HCT116 (cell line): ENCODE data around the gene PIP4P1. TPM values are rescaled to one million over a fixed set of nuclear protein-coding genes. Genes with fewer than 3 reads are reported as not detected.

Experiments
- ATAC-seq: fragments of 200-7000 bp; cut with Tn5 transposase; 2 replicates; pipeline ENCODE4 v1.9.1; 2020; ENCODE audit warnings: mild to moderate bottlenecking, moderate library complexity
- BruUV-seq: library from RNA; stranded (reverse); fragments of 400-500 nt; replicated peaks from 2 replicates; lab custom pipeline; 2021; lab: Mats Ljungman, UMichigan
- CTCF ChIA-PET: fragments of 300-600 bp; sonication (Branson Sonifier 250); formaldehyde crosslinking; loops from one replicate; lab custom pipeline; 2021; ENCODE audit warnings: antibody characterized with exemption; lab: Charles Lee
- POLR2A ChIA-PET: fragments of 300-600, 350-600 bp; sonication (Branson Sonifier 250); formaldehyde crosslinking; loops from one replicate; lab custom pipeline; 2021; ENCODE audit warnings: antibody characterized with exemption; lab: Charles Lee
- RAD21 ChIA-PET, 2 experiments: fragments of 300-600 bp; sonication (Branson Sonifier 250); formaldehyde crosslinking; loops; one replicate each; lab custom pipeline; 2023; ENCODE audit warnings: low total read pairs in 2 of 2; ENCODE audit not compliant: uncharacterized antibody in 2 of 2, unreplicated experiment in 2 of 2, low non-redundant PET in 1 of 2; lab: Charles Lee
- DNase-seq: peaks from one replicate; pipeline ENCODE4 v3.0.0-alpha.2; 2010; ENCODE audit warnings: low read depth, low spot score
- H2AFZ ChIP-seq: fragments of 200-600 bp; shearing (Covaris generic), sonication (generic); 2 replicates; pipeline ENCODE4 v1.6.1; 2017; ENCODE audit warnings: low read depth, mixed run types, mixed read lengths, antibody characterized with exemption, low read length; ENCODE audit not compliant: poor library complexity, severe bottlenecking
- H3K27ac ChIP-seq: 2 replicates; pipeline ENCODE4 v1.5.1; 2012; ENCODE audit warnings: low read depth, low read length
- H3K27me3 ChIP-seq: fragments of 200-600 bp; sonication (generic); 2 replicates; pipeline ENCODE4 v1.6.1; 2016; ENCODE audit warnings: mixed run types, low read length, mixed read lengths; ENCODE audit not compliant: insufficient read depth
- H3K36me3 ChIP-seq, 2 experiments: fragments of 200-500 bp in 1 of 2; fragments of 200-600 bp in 1 of 2; sonication (Bioruptor generic) in 1 of 2; sonication (generic) in 1 of 2; 2 replicates each; pipeline versions ENCODE4 v1.5.1 to v1.6.1; 2014 to 2016; ENCODE audit warnings: low read length in 2 of 2, inconsistent platforms in 1 of 2, mixed read lengths in 1 of 2, mixed run types in 1 of 2; ENCODE audit not compliant: insufficient read depth in 2 of 2, control insufficient read depth in 1 of 2
- H3K4me1 ChIP-seq, 2 experiments: fragments of 200-600 bp in 1 of 2; sonication (generic) in 1 of 2; 2 replicates each; pipeline versions ENCODE4 v1.5.1 to v1.6.1; 2012 to 2017; ENCODE audit warnings: low read length in 2 of 2, inconsistent platforms in 1 of 2, mild to moderate bottlenecking in 1 of 2, mixed read lengths in 1 of 2, mixed run types in 1 of 2, moderate library complexity in 1 of 2; ENCODE audit not compliant: insufficient read depth in 2 of 2, control insufficient read depth in 1 of 2
- H3K4me2 ChIP-seq: fragments of 200-600 bp; sonication (generic); 2 replicates; pipeline ENCODE4 v1.6.1; 2017; ENCODE audit warnings: mixed run types, low read length, mixed read lengths
- H3K4me3 ChIP-seq, 2 experiments: fragments of 200-600 bp in 1 of 2; sonication (generic) in 1 of 2; replicated peaks in 1 of 2; 2 replicates each; pipeline ENCODE4 v1.5.1; 2011 to 2016; ENCODE audit warnings: low read length in 2 of 2, control low read depth in 1 of 2, low read depth in 1 of 2, mild to moderate bottlenecking in 1 of 2, mixed read lengths in 1 of 2, mixed run types in 1 of 2
- H3K79me2 ChIP-seq: fragments of 200-600 bp; sonication (generic); 2 replicates; pipeline ENCODE4 v1.6.1; 2017; ENCODE audit warnings: mild to moderate bottlenecking, mixed run types, low read length, moderate library complexity, mixed read lengths; ENCODE audit not compliant: insufficient read depth
- H3K9ac ChIP-seq: fragments of 200-600 bp; sonication (generic); 2 replicates; pipeline ENCODE4 v1.6.1; 2016; ENCODE audit warnings: low read length, mixed read lengths
- H3K9me2 ChIP-seq: fragments of 200-600 bp; sonication (generic), shearing (Covaris generic); 2 replicates; pipeline ENCODE4 v1.6.1; 2017; ENCODE audit warnings: mixed run types, mild to moderate bottlenecking, moderate library complexity; ENCODE audit not compliant: insufficient read depth
- H3K9me3 ChIP-seq, 2 experiments: fragments of 200-500 bp in 1 of 2; fragments of 200-600 bp in 1 of 2; sonication (Bioruptor generic) in 1 of 2; sonication (generic) in 1 of 2; 2 replicates each; pipeline ENCODE4 v1.6.1; 2014 to 2017; ENCODE audit warnings: low read length in 2 of 2, mixed read lengths in 2 of 2, inconsistent platforms in 1 of 2, low read depth in 1 of 2, mild to moderate bottlenecking in 1 of 2, mixed run types in 1 of 2, moderate library complexity in 1 of 2; ENCODE audit not compliant: control insufficient read depth in 1 of 2, insufficient read depth in 1 of 2
- H4K20me1 ChIP-seq: fragments of 200-600 bp; sonication (generic), shearing (Covaris generic); 2 replicates; pipeline ENCODE4 v1.6.1; 2017; ENCODE audit warnings: mixed run types, mild to moderate bottlenecking, moderate library complexity; ENCODE audit not compliant: insufficient read depth
- CBX3 ChIP-seq: IDR thresholded peaks from 2 replicates; pipeline ENCODE4 v1.6.1; 2012; ENCODE audit warnings: low read depth
- CEBPB ChIP-seq: IDR thresholded peaks from 2 replicates; pipeline ENCODE4 v1.6.1; 2012; ENCODE audit warnings: low read depth
- EGR1 ChIP-seq: IDR thresholded peaks from 2 replicates; pipeline ENCODE4 v1.6.1; 2012; ENCODE audit warnings: low read depth
- ELF1 ChIP-seq: IDR thresholded peaks from 2 replicates; pipeline ENCODE4 v1.6.1; 2012; ENCODE audit warnings: low read depth, borderline replicate concordance
- JUND ChIP-seq: IDR thresholded peaks from 2 replicates; pipeline ENCODE4 v1.6.1; 2012
- POLR2A ChIP-seq: IDR thresholded peaks from 2 replicates; pipeline ENCODE4 v1.7.0; 2011; ENCODE audit warnings: borderline replicate concordance; ENCODE audit not compliant: insufficient read depth, insufficient read length; ENCODE audit errors: extremely low read depth
- POLR2AphosphoS5 ChIP-seq: IDR thresholded peaks from 2 replicates; pipeline ENCODE4 v1.6.1; 2011; ENCODE audit warnings: mild to moderate bottlenecking, low read depth, low read length, moderate library complexity
- SP1 ChIP-seq: IDR thresholded peaks from 2 replicates; pipeline ENCODE4 v1.6.1; 2012; ENCODE audit warnings: low read depth
- SRF ChIP-seq: IDR thresholded peaks from 2 replicates; pipeline ENCODE4 v1.6.1; 2012; ENCODE audit warnings: low read depth
- TCF7L2 ChIP-seq: IDR thresholded peaks from 2 replicates; pipeline ENCODE4 v1.7.0; 2011; ENCODE audit warnings: borderline replicate concordance, inconsistent platforms; ENCODE audit not compliant: insufficient read depth, insufficient read length; ENCODE audit errors: extremely low read depth
- ZFX ChIP-seq: fragments of 450-650 bp; IDR thresholded peaks from 2 replicates; pipeline ENCODE4 v1.6.1; 2017
- ZNF274 ChIP-seq: fragments of 200-500 bp; sonication (Bioruptor generic); IDR thresholded peaks from 2 replicates; pipeline ENCODE4 v1.6.1; 2014; ENCODE audit warnings: mild to moderate bottlenecking, low read depth, low read length, inconsistent platforms
- intact Hi-C: fragments of 100-400 bp; cut with micrococcal nuclease; formaldehyde crosslinking; loops from 2 replicates; pipeline ENCODE4 v1.10.0; 2022
- total RNA-seq: library from RNA; stranded (reverse); gene quantifications from one replicate; pipeline ENCODE4 v1.2.1, GENCODE V29; 2021; ENCODE audit not compliant: unreplicated experiment
- TF ChIP-seq, protein P1 (sequence below), 3 experiments: fragments of 200-600 bp in 1 of 3; sonication (generic) in 1 of 3; IDR thresholded peaks in 2 of 3; conservative IDR thresholded peaks in 1 of 3; 2 replicates each; pipeline ENCODE4 v1.5.1; 2012 to 2017; ENCODE audit warnings: low read depth in 2 of 3, low read length in 2 of 3, antibody characterized with exemption in 1 of 3, borderline replicate concordance in 1 of 3, control low read depth in 1 of 3, mild to moderate bottlenecking in 1 of 3, mixed read lengths in 1 of 3, mixed run types in 1 of 3, moderate library complexity in 1 of 3; ENCODE audit not compliant: insufficient read depth in 1 of 3
- TF ChIP-seq, protein P2 (sequence below): IDR thresholded peaks from 2 replicates; pipeline ENCODE4 v1.6.1; 2012

Gene PIP4P1
- total RNA-seq, 1 experiment from 2014 or later = 35.4 TPM

DNA sequence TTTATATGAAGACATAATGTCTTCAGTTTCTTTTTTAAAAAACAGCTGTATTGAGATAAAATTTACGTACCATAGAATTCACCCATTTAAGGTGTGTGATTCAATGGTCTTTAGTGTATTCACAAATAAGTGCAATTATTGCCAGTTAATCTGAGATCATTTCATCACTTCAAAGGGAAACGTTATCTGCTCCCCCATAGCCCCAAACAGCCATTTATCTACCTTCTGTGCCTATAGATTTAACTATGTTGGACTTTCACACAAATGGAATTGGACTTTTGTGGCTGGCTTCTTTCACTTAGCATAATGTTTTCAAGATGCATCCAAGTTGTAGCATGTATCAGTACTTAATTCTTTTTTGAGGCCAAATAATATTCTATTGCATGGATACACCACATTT is 17.7 kb upstream of the PIP4P1 start:
- no peak overlapping the region for H3K27ac ChIP-seq
- ATAC-seq (no peak), DNase-seq (no peak)
- no peak overlapping the region for H3K4me2 ChIP-seq
- no peak overlapping the region for H2AFZ ChIP-seq
- H3K27me3 ChIP-seq = no peaks in the 10 kb centered on the region
- intact Hi-C loops = no loop called here
- peaks cover 31 to 38% of the 10 kb centered on the region in 2 experiments for H3K36me3 ChIP-seq
- ChIA-PET RAD21 (no interaction called here), CTCF (no interaction called here), POLR2A (no interaction called here)
- no peaks in the 10 kb centered on the region for H4K20me1 ChIP-seq
- BruUV-seq = no TSS peak
- H3K4me3 ChIP-seq = no peak overlapping the region
- peaks cover 8% of the 10 kb centered on the region for H3K79me2 ChIP-seq
- H3K9me2 ChIP-seq = no peaks in the 10 kb centered on the region
- H3K4me1 ChIP-seq = no peaks in the 10 kb centered on the region
- no peak overlapping the region for H3K9ac ChIP-seq
- no peaks in the 10 kb centered on the region for H3K9me3 ChIP-seq
- no peak for TF ChIP-seq EGR1
- no peak for TF ChIP-seq ELF1
- no peak for TF ChIP-seq ZNF274
- no peak for TF ChIP-seq CEBPB
- no peak for TF ChIP-seq ZFX
- no peak for TF ChIP-seq CBX3
- TF ChIP-seq TCF7L2 = no peak
- no peak for TF ChIP-seq POLR2AphosphoS5

DNA sequence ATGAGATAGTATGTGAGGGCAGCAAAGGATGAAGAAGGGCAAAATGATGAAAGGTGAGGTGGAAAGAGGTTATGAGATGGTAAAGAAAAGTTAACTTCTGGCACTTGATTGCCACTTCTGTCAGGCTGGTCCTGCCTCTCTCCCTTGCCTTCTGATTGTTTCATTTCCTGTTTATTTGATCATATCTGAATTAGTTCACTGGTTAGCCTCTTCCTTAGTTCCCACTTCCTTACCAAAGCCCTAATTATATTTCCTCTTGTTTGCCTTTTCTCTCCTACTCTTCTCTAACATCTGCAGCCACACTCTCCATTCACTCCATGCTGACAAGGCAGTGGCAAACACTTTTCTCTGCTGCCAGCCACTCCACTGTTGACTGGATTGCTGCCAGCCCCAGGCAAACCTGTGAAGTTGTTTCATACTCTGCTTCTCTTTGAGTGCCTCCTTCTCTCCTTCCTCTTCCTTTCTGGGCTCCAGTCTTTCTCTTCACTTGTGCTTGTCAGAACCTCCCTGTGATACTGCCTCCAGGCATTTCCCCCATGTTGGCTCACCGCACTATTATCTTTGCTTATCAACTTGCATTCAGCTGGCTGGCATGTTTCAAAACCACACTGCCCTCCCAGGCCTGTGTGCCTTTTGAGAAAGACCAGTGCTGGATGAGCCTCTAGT is 16.1 kb upstream of the PIP4P1 start:
- H3K79me2 ChIP-seq = peaks cover 24% of the 10 kb centered on the region
- peaks cover 37 to 53% of the 10 kb centered on the region in 2 experiments for H3K36me3 ChIP-seq
- H3K9me2 ChIP-seq = no peaks in the 10 kb centered on the region
- H4K20me1 ChIP-seq = no peaks in the 10 kb centered on the region
- ChIA-PET CTCF (no interaction called here), RAD21 (no interaction called here), POLR2A (no interaction called here)
- no peak overlapping the region for H3K27ac ChIP-seq
- no peak for TF ChIP-seq JUND
- no peak for TF ChIP-seq SRF
- TF ChIP-seq POLR2A = no peak
- TF ChIP-seq, protein P1, sequence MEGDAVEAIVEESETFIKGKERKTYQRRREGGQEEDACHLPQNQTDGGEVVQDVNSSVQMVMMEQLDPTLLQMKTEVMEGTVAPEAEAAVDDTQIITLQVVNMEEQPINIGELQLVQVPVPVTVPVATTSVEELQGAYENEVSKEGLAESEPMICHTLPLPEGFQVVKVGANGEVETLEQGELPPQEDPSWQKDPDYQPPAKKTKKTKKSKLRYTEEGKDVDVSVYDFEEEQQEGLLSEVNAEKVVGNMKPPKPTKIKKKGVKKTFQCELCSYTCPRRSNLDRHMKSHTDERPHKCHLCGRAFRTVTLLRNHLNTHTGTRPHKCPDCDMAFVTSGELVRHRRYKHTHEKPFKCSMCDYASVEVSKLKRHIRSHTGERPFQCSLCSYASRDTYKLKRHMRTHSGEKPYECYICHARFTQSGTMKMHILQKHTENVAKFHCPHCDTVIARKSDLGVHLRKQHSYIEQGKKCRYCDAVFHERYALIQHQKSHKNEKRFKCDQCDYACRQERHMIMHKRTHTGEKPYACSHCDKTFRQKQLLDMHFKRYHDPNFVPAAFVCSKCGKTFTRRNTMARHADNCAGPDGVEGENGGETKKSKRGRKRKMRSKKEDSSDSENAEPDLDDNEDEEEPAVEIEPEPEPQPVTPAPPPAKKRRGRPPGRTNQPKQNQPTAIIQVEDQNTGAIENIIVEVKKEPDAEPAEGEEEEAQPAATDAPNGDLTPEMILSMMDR (IDR thresholded peaks at IDR 0.05 in 2 of 3, conservative IDR thresholded peaks at IDR 0.05 in 1 of 3; ENCODE audit: borderline replicate concordance in 1 of 3, insufficient read depth in 1 of 3, low read depth in 2 of 3, low read length in 2 of 3) = no peak
- no peak for TF ChIP-seq SP1
- TF ChIP-seq, protein P2, sequence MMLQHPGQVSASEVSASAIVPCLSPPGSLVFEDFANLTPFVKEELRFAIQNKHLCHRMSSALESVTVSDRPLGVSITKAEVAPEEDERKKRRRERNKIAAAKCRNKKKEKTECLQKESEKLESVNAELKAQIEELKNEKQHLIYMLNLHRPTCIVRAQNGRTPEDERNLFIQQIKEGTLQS = no peak
- TF ChIP-seq ZNF274 = no peak
- no peak for TF ChIP-seq CBX3
- H3K9me3 ChIP-seq = no peaks in the 10 kb centered on the region
- no peak overlapping the region for H3K4me3 ChIP-seq
- H3K27me3 ChIP-seq = no peaks in the 10 kb centered on the region
- intact Hi-C loops = no loop called here
- H2AFZ ChIP-seq = no peak overlapping the region
- DNase-seq (no peak), ATAC-seq (no peak)
- no peak overlapping the region for H3K9ac ChIP-seq
- no peaks in the 10 kb centered on the region for H3K4me1 ChIP-seq
- BruUV-seq = no TSS peak
- no peak overlapping the region for H3K4me2 ChIP-seq
